SK-N-SH (cell line): ENCODE results near the gene AMPH. TPM values are rescaled to one million over a fixed set of nuclear protein-coding genes. Genes with fewer than 3 reads are reported as not detected.

Experiments used
- CTCF ChIA-PET: fragments of 300-600, 350-600 bp; formaldehyde crosslinking; extraction: SDS; loops from one replicate; lab custom pipeline; 2021; lab: Yijun Ruan, JAX
- POLR2A ChIA-PET: fragments of 350-600 bp; sonication (Branson Sonifier 250); formaldehyde crosslinking; extraction: SDS; loops from one replicate; lab custom pipeline; 2020; ENCODE audit warnings: antibody characterized with exemption, inconsistent platforms; lab: Yijun Ruan, JAX
- DNase-seq: peaks from one replicate; pipeline ENCODE4 v3.0.0; 2012
- H2AFZ ChIP-seq: fragments of 200-600 bp; sonication (generic); 2 replicates; pipeline ENCODE4 v1.8.1; 2016; ENCODE audit warnings: antibody characterized with exemption, mild to moderate bottlenecking, low read depth
- H3F3A ChIP-seq: fragments of 200-600 bp; sonication (generic); replicated peaks from 2 replicates; pipeline ENCODE3; 2016; ENCODE audit warnings: antibody characterized with exemption, mild to moderate bottlenecking; ENCODE audit not compliant: insufficient read depth
- H3K27ac ChIP-seq, 2 experiments: fragments of 200-500 bp in 1 of 2; fragments of 200-600 bp in 1 of 2; sonication (Bioruptor generic) in 1 of 2; sonication (generic), shearing (Covaris generic) in 1 of 2; 2 replicates each; pipeline versions ENCODE4 v1.5.1 to v1.6.1; 2014 to 2016; ENCODE audit warnings: low read depth in 2 of 2, inconsistent platforms in 1 of 2, low read length in 1 of 2, mild to moderate bottlenecking in 1 of 2, mixed read lengths in 1 of 2
- H3K27me3 ChIP-seq: fragments of 200-600 bp; sonication (generic), shearing (Covaris generic); 2 replicates; pipeline ENCODE4 v1.6.1; 2016; ENCODE audit warnings: mixed run types; ENCODE audit not compliant: insufficient read depth
- H3K36me3 ChIP-seq, 2 experiments: fragments of 200-500 bp in 1 of 2; fragments of 200-600 bp in 1 of 2; sonication (Bioruptor generic) in 1 of 2; sonication (generic) in 1 of 2; replicated peaks in 1 of 2; 2 replicates each; pipeline versions ENCODE3 to v1.5.1; 2014 to 2016; ENCODE audit warnings: low read length in 1 of 2, mild to moderate bottlenecking in 1 of 2; ENCODE audit not compliant: insufficient read depth in 2 of 2, control insufficient read depth in 1 of 2
- H3K4me1 ChIP-seq, 2 experiments: fragments of 200-500 bp in 1 of 2; fragments of 200-600 bp in 1 of 2; sonication (Bioruptor generic) in 1 of 2; sonication (generic), shearing (Covaris generic) in 1 of 2; 2 replicates each; pipeline versions ENCODE4 v1.5.1 to v1.6.1; 2014 to 2016; ENCODE audit warnings: low read depth in 1 of 2, low read length in 1 of 2, mixed run types in 1 of 2; ENCODE audit not compliant: insufficient read depth in 2 of 2, control insufficient read depth in 1 of 2
- H3K4me2 ChIP-seq: fragments of 200-600 bp; sonication (generic), shearing (Covaris generic); 2 replicates; pipeline ENCODE4 v1.6.1; 2017; ENCODE audit warnings: mixed run types
- H3K4me3 ChIP-seq, 2 experiments: fragments of 200-500 bp in 1 of 2; fragments of 200-600 bp in 1 of 2; sonication (Bioruptor generic) in 1 of 2; sonication (generic), shearing (Covaris generic) in 1 of 2; 2 replicates each; pipeline versions ENCODE4 v1.5.1 to v1.8.1; 2014 to 2016; ENCODE audit warnings: low read depth in 2 of 2, inconsistent platforms in 1 of 2, low read length in 1 of 2, mild to moderate bottlenecking in 1 of 2, mixed read lengths in 1 of 2, moderate library complexity in 1 of 2
- H3K79me2 ChIP-seq: fragments of 200-600 bp; sonication (generic); 2 replicates; pipeline ENCODE4 v1.8.1; 2017; ENCODE audit warnings: mild to moderate bottlenecking; ENCODE audit not compliant: insufficient read depth
- H3K9ac ChIP-seq: fragments of 200-600 bp; sonication (generic); 2 replicates; pipeline ENCODE4 v1.6.1; 2017; ENCODE audit warnings: mixed run types
- H3K9me2 ChIP-seq: fragments of 200-600 bp; sonication (generic); 2 replicates; pipeline ENCODE4 v1.6.1; 2017; ENCODE audit warnings: mixed run types
- H3K9me3 ChIP-seq: fragments of 200-600 bp; sonication (generic); 2 replicates; pipeline ENCODE4 v1.6.1; 2017; ENCODE audit warnings: mixed run types, mild to moderate bottlenecking, moderate library complexity
- H4K20me1 ChIP-seq: fragments of 200-600 bp; sonication (generic); 2 replicates; pipeline ENCODE4 v1.6.1; 2017; ENCODE audit warnings: mild to moderate bottlenecking, mixed run types; ENCODE audit not compliant: insufficient read depth
- ELF1 ChIP-seq: IDR thresholded peaks from 2 replicates; pipeline ENCODE4 v1.4.0; 2012
- FOSL2 ChIP-seq: IDR thresholded peaks from 2 replicates; pipeline ENCODE4 v1.4.0; 2012; ENCODE audit warnings: low read depth, mild to moderate bottlenecking, moderate library complexity, borderline replicate concordance
- FOXJ3 ChIP-seq: sonication (generic); formaldehyde crosslinking; IDR thresholded peaks from 2 replicates; pipeline ENCODE4 v1.5.1; 2020; ENCODE audit warnings: mild to moderate bottlenecking, missing genetic modification reagents
- FOXM1 ChIP-seq: IDR thresholded peaks from 2 replicates; pipeline ENCODE4 v1.4.0; 2012; ENCODE audit warnings: low read depth, mild to moderate bottlenecking
- GABPA ChIP-seq: IDR thresholded peaks from 2 replicates; pipeline ENCODE4 v1.4.0; 2012; ENCODE audit warnings: low read depth, mild to moderate bottlenecking
- GATA2 ChIP-seq: sonication (generic); formaldehyde crosslinking; IDR thresholded peaks from 2 replicates; pipeline ENCODE4 v1.5.0; 2020; ENCODE audit warnings: mild to moderate bottlenecking, missing genetic modification reagents
- JUND ChIP-seq: IDR thresholded peaks from 2 replicates; pipeline ENCODE4 v1.4.0; 2012
- MAX ChIP-seq: IDR thresholded peaks from 2 replicates; pipeline ENCODE4 v1.4.0; 2012; ENCODE audit warnings: low read depth
- MXI1 ChIP-seq: IDR thresholded peaks from 2 replicates; pipeline ENCODE4 v1.6.1; 2012; ENCODE audit warnings: mild to moderate bottlenecking, low read depth, low read length, improper control_type of control experiment
- RXRA ChIP-seq: IDR thresholded peaks from 2 replicates; pipeline ENCODE4 v1.4.0; 2012; ENCODE audit warnings: low read depth, mild to moderate bottlenecking, borderline replicate concordance
- TCF12 ChIP-seq: IDR thresholded peaks from 2 replicates; pipeline ENCODE4 v1.4.0; 2012
- TEAD4 ChIP-seq: IDR thresholded peaks from 2 replicates; pipeline ENCODE4 v1.4.0; 2012; ENCODE audit warnings: mild to moderate bottlenecking, borderline replicate concordance; ENCODE audit not compliant: insufficient read depth
- ZBTB33 ChIP-seq: IDR thresholded peaks from 2 replicates; pipeline ENCODE4 v1.4.0; 2012; ENCODE audit warnings: low read depth, borderline replicate concordance
- WGBS: methylation state at CpG from one replicate; pipeline ENCODE4 v1.1.6; 2017; ENCODE audit warnings: low lambda C conversion rate; 5-methylcytosine and 5-hydroxymethylcytosine counted together
- polyA plus RNA-seq, 3 experiments: library from polyadenylated mRNA; depleted of rRNA; stranded (reverse); fragments of >200 nt; gene quantifications; 2 replicates each; pipeline ENCODE4 v1.2.3, GENCODE V29; 2012
- TF ChIP-seq, protein P1 (sequence below): fragments of 200-600 bp; sonication (generic); IDR thresholded peaks from 2 replicates; pipeline ENCODE4 v1.6.1; 2017; ENCODE audit warnings: antibody characterized with exemption, mild to moderate bottlenecking, moderate library complexity

AMPH gene
- polyA plus RNA-seq, 1 of the 3 experiments (the other 2 are of a cell fraction): 0.08 TPM

DNA sequence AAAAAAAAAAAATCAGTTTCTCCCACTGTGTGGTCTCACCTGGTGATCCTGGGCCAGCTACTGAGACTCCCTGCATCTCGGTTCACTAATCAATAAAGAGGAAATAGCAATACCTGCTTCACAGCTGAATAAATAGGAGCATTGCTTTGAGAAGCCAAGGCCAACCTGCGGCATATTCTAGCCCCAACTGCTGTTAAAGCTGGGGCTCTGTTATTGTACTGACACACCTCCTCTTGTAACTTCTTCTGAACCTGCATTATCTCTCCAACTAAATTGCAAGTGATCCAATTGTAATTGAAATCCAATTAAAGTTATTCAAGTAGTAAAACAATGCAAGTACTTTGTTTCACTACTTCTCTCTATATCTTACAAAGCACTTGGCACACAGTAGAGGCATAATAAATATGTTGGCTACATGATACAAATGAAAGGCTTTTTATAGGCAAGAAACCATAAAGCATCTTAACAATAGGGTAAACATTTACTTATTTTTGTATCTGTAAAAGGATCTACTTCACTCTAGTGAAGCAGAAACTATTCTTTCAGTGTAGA is 38.4 kb downstream of the AMPH start:
- TF ChIP-seq RXRA: no peak
- TF ChIP-seq GATA2: no peak
- no peak for TF ChIP-seq MXI1
- no peak for TF ChIP-seq ELF1
- no peak for TF ChIP-seq TEAD4
- no peak for TF ChIP-seq ZBTB33
- TF ChIP-seq MAX: no peak
- TF ChIP-seq FOXJ3 (CRISPR knock-in tag): no peak
- no peak for TF ChIP-seq FOXM1
- no peak for TF ChIP-seq JUND
- no peak for TF ChIP-seq FOSL2
- TF ChIP-seq, protein P1, sequence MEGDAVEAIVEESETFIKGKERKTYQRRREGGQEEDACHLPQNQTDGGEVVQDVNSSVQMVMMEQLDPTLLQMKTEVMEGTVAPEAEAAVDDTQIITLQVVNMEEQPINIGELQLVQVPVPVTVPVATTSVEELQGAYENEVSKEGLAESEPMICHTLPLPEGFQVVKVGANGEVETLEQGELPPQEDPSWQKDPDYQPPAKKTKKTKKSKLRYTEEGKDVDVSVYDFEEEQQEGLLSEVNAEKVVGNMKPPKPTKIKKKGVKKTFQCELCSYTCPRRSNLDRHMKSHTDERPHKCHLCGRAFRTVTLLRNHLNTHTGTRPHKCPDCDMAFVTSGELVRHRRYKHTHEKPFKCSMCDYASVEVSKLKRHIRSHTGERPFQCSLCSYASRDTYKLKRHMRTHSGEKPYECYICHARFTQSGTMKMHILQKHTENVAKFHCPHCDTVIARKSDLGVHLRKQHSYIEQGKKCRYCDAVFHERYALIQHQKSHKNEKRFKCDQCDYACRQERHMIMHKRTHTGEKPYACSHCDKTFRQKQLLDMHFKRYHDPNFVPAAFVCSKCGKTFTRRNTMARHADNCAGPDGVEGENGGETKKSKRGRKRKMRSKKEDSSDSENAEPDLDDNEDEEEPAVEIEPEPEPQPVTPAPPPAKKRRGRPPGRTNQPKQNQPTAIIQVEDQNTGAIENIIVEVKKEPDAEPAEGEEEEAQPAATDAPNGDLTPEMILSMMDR: no peak
- no peak for TF ChIP-seq GABPA
- TF ChIP-seq TCF12: no peak
- Histone ChIP-seq H3K9ac (no peak overlapping the region), H3K27me3 (0 out of 2 replicates have a peak, but pooled peaks cover 8% of the 10 kb centered on the region), H3K9me2 (no peaks in the 10 kb centered on the region), H3K9me3 (no peaks in the 10 kb centered on the region), H3K36me3 (no peaks in the 10 kb centered on the region), H3K4me1 (no peaks in the 10 kb centered on the region), H3F3A (no peaks in the 10 kb centered on the region), H3K79me2 (no peaks in the 10 kb centered on the region), H3K4me2 (no peak overlapping the region), H3K27ac (no peak overlapping the region), H2AFZ (no peak overlapping the region), H4K20me1 (no peaks in the 10 kb centered on the region), H3K4me3 (no peak overlapping the region)
- CTCF ChIA-PET: interaction anchor here (1.3 to 1.4 kb wide), 2 partner anchors 14 to 141 kb away, joined by 3 read pairs; no protein-coding TSS in a partner anchor
- WGBS: 16% methylated on average over 2 of the region's 2 CpGs
- POLR2A ChIA-PET: no interaction called here
- DNase-seq: no peak
